ENCODE measurements around the gene STK24.
A peak's percentile ranks its signal among the peaks of the same experiment; 100 is the strongest.
"Not testable (repeated sequence)": the region's sequence is repeated elsewhere in the genome, so short reads cannot be mapped to it uniquely, and the experiment has no call there.

Gene STK24

DNA sequence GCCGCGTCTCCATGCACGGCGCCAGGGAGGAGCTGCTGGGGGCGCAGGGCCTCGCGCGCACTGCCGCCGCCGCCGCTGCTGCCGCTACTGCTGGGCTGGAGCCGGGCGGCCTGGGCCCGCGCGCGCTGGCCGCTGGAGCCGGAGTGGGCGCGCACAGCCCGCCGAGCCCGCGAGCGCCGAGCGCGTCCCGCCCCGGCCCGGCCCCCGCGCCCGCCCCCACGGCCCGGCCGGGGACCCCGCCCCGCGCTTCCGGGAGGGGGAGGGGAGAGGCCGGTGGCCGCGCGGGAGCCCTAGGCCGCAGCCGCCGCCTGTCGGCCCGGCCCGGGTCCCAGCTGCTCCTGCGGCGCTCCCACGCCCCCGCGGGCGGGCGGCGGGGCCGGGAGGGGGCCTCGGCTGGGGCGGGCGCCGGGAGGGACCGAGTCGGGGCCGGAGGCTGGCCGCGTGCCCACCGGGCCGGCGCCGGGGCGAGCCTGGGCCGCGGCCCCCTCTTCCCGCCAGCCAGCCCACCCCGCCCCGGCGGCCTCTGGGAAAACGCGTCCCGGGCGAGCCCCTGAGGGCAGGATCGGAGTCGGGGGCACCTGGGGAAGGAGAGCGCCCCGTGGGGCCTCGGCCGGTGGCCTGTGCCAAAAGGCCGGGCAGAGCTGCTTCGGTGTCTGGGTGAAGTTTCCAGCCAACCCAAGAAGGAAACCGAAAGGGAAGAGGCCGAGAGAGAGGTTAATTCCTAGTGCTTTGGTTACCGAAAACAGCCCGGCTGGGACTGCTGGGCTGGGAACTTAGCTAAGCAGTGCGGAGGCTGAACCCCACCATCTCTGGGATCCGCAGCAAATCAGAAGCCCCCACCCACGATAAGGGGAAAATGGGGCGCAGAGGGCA is at the start of gene STK24:
Gene STK24, minus strand, starts transcription at position 145 of the 873 bp plus-strand sequence. CDS start 321 bp downstream, outside the sequence.
- DNase-seq = peak; percentile 8

DNA sequence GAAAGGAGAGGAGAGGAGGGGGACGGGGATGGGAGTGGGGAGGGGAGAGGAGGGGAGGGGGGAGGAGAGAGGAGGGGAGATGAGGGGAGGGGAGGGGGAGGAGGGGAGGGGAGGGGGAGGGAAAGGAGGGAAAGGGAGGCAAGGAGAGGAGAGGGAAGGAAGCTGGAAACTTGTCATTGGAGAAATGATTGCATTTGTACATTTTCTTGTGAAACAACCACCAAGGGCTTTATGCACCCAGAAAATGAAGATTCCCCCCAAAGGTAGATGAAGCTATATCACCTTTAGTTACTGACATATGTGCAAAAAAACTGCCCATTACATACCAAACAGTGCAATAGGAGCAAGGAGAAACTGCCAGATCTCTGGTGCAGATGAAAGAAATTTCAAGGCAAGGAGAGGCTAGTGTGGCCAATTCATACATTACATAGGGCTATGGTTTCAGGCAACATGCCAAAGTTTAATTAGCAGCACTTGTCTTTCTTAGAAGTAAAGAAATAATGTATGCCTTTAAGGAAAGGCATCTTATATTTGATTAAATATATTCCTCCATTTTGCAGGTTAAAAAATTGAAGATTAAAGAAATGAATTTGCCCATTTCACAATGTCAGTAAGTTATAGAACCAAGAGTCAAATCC is 49.5 kb upstream of the STK24 start:
- DNase-seq = no peak

DNA sequence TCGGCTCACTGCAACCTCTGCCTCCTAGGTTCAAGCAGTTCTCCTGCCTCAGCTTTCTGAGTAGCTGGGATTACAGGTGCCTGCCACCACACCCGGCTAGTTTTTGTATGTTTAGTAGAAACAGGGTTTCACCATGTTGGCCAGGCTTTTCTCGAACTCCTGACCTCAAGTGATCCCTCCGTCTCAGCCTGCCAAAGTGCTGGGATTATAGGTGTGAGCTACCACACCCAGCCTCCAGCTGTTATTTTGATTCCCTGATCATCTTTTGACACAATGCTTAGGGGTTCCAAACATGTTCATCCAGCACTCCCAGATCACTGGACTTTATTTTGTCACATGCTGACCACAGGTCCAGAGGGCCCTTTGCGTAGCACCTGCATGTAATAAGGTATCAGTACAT is 47.7 kb upstream of the STK24 start:
- DNase-seq = not testable (repeated sequence)

DNA sequence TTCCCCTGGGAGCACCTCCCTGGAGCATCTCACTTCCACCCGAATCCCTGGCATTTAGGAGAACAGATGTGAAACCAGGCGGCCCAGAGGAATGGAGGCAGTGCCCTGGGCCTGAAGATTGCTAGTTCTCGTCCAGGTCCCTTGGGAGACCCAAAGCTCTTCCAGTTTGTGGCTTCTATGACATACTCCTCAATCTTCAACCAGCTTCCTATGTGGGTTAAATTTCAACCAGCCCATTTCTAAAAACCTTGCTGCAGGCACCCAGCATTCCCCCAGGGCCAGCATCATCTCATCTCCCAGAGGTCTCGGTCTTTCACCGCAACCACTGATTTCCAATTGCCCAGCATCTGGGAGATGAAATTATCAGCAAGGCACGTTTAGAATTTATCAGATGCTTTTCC is 46.0 kb upstream of the STK24 start:
- no peak for DNase-seq

DNA sequence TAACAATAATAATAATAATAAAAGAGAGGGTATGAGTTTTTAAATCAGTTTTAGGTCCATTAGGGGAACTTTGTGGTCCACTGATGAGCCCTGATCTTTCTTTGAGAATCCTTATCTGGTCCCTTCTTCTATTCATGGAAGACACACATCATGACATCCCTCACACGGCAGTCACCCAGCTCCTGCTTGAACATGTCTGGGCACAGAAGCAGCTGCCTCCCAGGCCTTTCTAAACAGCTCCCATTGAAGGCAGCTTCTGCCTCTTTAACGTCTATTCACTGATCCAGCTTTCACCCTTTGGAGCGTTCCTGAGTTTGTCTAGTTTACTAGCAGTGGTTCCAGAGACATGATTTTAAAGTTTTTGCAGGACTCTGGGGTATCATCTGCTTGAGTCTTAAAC is 42.6 kb upstream of the STK24 start:
- no peak for DNase-seq

DNA sequence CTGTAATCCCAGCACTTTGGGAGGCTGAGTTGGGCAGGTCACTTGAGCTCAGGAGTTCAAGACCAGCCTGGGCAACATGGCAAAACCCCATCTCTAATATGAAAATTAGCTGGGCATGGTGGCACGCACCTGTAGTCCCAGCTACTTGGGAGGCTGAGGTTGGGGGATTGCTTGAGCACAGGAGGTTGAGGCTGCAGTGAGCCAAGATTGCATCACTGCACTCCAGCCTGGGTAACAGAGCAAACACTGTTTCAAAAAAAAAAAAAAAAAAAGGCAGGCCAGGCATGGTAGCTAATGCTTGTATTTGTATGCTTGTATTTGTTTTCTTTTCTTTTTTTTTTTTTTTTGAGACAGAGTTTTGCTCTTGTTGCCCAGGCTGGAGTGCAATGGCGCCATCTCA is 38.7 kb upstream of the STK24 start:
- DNase-seq = not testable (repeated sequence)

DNA sequence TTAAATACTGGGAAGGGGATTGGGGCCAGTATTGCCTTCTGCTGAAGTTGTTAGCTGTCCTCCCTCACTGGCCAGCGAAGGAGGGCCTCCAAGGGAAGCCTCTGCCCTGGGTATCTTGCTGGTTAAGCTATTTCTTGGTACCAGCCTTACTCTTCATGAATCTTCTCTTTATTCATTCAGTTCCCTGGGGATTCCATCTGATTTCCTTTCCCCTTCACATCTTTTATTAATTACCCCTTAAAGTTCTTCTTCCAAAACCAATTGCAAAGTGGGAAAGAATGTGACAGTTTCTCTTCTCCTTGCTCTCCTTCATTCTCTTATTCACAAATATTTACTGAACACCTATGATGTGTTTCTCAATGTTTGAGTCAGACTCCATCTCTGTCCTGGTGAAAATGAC is 36.7 kb upstream of the STK24 start:
- DNase-seq = no peak

DNA sequence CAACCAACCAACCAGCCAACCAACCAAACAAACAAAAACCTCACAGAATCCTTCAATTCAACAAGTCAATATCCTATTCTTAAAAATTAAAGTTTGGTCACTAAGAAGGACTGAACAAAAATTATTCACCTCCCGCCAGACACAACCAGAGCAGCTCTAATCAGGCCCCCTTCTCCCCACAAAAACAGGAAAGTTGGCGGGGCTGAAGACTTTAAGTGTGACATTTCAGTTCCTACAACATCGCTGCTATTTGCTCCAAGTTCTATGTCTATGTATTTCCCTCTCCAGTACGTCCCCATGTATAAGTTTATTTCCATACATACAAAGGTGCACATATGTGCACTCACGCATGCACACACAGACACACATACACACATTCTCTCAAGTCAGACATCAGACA is 32.8 kb upstream of the STK24 start:
- no peak for DNase-seq

DNA sequence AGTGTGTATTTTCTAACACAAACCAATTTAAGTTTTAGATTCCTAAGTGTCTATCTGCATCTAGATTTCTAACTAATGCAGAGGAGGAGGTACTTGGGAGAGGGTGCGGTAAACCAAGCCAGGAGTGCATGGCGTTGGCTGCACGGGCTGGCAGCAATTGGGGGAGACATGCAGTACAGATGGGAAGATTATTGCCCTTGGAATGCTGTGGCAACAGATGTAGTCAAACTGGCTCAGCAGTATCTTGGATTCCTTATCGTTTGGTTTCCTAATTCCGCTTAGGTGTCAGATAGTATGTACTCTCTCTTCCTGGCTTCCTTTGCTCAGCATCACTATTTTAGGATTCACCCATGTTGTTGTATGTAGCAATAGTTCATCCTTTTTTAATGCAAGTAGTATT is 29.4 kb upstream of the STK24 start:
- DNase-seq = no peak

DNA sequence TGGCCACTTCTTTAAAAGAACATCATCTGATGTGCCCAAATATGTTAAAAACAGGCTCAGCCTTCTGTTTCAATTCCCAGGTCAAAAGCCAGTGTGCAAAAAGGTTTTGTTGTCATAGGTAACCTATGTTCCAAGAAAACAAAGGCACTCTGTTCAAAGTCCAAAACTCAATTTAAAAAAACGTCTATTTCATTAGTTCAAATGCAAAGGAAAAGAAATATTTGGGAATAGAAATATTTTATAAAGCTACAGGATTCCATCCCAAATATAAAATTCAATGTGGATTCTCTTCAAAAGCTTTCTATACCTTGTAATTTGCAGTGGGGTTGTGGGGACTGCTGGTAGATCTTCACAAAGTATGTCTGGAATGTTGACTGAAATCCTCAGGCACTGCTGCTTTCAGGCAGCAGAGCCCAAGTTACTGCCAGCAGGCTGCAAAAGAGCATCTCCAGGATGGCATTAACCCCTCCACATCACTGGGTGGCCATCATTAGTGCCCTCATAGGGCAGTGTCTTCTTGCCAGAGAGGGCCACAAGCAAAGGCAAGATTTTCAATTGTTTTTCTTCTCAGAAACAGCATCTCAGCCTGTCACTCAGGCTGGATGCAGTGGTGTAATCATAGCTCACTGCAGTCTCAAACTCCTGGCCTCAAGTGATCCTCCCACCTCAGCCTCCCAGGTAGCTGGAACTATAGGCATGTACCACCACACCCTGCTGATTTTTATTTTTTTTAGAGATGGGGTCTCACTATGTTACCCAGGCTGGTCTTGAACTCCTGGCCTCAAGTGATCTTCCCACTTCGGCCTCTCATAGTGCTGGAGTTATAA is 22.8 kb upstream of the STK24 start:
- no peak for DNase-seq

DNA sequence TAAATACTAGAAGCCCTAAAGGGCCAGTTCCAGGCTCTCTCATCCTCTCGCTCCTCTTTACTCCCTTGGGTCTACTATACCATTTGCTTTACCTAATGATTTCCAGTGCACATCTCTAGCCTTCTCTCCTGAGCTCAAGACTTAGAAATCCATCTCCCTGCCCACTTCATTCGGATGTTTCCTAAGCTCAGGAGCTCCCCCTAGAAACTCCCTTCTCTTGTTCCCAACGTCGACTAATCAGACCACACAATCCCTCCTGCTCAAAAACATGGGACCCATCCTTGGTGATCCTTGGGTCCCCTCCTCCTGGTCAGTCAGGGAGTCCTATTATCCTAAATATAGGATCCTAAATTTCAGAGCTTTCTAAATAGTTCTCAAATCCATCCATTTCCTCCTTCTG is 21.1 kb upstream of the STK24 start:
- DNase-seq = no peak

DNA sequence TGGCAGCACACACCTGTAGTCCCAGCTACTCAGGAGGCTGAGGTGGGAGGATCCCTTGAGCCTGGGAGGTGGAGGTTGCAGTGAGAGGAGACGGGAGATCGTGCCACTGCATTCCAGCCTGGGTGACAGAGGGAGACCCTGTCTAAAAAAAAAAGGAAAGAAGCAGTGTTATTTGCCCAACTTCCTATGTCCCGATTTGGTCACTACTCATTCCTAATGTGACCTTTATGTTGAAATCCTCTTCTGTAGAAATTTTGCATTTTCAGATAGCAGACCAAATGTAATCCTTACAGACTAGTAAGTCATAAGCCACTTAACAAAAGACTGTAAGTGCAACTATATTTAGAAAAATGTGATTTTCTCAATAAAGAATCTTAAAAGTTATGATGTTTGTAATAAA is 18.2 kb upstream of the STK24 start:
- no peak for DNase-seq

DNA sequence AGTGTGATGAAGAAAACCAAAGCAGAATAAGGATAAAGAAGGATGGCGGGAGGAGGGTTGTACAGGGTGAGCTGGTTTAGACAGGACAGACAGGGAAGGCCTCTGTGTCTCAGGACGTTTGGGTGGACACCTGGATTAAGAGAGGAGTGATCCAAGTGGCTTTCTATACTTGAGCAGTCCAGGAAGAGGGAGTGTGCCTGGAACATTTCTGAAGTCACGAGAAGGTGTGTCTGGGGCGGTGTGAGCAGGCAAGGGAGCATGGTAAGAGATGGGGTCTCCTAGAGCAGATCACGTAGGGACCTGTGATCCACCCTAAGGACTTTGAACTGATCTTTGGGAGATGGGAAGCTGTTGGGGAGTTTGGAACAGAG is 15.4 kb upstream of the STK24 start:
- no peak for DNase-seq

DNA sequence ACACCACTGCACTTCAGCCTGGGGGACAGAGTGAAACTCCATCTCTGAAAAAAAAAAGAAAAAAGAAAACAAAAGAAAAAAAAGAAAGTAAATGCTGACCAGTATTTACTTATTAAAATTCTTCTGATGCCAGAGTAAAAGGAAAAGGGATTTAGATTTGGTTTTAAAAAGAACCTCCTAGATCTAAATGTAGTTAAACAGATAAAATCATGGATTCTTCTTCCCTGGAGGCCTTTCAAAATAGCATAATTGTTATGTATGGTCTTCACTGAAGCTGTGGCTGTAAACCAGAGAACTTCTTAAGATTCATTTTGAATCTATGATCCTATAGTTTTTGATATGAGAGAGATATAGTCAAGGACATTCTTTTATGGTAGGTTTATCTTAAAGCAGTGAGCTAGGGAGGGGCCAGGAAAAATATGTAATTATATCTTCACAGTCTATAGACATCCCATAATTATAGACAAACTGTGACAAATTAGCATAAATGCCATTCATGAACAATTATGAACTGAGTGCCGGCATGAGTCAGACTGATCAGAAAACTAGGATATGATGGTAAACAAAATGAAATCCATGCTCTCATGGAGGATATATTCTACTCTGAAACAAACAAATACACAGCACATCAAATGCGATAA is 14.9 kb upstream of the STK24 start:
- DNase-seq = no peak

DNA sequence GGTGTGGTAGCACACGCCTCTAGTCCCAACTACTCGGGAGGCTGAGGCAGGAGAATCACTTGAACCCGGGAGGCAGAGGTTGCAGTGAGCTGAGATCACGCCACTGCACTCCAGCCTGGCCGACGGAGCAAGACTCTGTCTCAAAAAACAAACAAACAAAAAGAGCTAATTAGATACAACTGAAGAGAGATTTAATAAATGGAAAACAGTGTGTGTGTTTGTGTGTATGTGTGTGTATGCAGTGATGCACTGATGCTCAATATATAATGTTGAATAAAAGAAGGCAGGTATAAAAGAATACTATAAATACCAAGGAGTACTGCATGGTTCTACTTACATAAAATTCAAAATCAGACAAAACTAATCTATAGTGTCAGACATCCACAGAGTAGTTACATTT is 13.6 kb upstream of the STK24 start:
- not testable (repeated sequence) for DNase-seq

DNA sequence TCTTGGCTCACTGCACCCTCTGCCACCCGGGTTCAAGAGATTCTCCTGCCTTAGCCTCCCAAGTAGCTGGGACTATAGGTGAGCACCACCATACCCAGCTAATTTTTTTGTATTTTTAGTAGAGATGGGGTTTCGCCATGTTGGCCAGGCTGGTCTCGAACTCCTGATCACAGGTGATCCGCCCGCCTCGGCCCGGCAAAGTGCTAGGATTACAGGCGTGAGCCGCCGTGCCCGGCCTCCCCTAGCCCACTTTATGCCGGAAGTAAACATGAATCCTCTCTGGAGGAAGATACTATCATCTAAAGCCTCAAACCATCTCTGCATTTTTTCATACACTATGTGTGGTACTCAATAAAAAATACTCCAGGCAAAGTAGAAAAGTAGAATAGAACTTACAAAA is 12.6 kb upstream of the STK24 start:
- not testable (repeated sequence) for DNase-seq

DNA sequence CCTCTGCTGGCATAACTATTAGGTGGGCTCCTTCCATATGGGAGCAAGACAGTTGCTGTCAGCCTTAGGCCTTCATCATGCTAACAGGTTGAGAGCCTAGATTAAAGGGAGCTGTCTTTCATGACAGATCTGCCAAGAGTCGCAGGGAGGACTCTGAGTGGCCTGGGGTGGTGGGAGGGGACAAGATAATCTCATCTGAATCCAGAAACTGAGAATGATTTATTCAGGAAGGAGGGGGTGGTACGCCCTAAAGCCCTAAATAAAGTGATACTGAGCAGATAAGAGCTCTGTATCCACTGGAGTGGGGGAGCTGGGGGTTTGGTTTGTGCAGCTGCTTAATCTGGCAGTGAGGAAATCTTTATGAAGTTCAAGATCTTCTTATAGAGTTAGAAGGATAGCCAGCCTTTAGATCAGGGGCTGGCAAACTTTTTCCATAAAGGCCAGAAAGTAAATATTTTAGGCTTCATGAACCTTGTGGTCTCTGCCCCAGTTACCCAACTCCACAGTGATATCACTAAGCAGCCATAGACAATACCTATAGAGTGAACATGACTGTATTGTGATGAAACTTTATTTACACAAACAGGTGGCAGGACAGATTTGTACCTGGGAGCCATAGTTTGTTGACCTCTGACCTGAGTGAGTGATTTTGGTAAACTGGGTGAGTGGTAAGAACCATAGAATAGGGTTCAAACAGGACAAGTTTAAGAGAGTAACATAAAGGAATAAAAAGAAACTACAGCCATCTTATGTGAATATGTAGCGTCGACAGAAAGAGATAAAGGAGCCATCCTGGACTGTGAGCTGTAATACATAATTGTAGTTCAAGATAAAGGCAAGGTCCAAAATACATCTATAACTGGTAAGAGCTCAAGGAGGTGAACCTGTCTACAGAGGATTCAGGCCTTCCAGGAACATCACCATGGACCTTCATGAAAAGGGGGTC is 9.8 kb upstream of the STK24 start:
- DNase-seq = no peak

DNA sequence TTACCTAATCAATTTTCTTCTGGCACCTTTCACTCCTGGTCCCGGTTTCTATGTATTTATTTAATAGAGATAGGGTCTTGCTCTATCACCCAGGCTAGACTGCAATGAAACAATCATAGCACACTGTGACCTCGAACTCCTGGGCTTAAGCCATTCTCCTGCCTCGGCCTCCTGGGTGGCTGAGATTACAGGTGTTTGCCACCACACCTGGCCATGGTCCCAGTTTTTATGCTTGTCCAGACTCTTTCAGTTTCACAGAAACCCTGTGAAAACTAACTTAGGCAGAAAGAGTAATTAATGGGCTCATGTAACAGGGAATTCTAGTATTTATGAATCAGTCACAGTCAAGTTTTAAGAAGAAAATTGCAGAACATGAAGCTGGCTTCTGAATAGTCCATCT is 9.0 kb upstream of the STK24 start:
- DNase-seq = no peak

DNA sequence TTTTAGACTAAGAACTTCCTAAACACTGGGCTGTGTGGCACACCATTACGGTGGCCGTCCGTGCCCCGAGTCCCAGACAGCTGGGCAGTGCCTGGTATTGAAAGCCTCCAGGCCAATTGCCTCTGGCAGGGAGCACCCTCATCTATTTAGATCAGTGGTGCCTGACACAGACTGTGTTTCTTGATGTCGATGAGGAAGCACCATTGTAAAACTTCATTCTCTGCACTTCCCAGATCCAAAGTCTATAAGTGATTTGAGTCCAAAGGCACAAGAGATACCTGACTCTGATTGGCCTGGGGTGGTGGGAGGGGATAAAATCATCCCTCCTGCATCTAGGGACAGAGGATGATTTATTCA is 8.5 kb upstream of the STK24 start:
- DNase-seq = no peak

DNA sequence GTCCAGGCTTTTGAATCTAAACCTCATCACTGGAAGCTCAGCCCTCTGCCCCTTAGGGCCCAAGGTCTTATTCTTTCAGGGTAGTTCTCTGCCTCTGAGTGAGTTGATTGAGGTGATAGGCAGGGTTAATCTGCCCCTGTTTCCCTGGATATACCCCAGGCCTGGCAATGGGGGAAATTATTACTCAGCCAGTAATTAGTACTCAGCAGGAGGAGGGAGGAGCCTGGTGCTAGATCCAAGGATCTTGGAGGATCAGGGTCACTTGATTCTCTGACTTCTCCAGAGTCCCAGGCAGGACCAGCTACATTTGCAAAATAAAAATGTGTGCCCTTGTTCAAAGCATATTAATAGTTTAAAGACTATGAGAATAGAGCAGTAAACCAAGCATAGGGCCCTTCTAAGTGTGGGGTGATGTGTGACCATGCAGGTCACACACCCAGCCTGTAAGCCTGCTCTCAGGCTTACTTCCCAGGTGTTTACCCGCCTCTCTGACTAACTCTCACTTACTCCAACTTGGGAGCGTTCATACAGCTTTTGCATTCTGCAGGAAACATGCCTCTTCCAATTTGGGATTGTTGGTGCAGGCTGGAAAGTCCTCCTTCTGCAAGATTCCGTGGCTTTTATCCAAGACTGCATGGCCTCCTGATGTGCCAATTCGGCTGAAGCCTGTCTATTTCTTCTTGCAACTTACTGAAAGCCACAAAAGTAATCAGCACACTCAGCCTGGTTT is 7.9 kb upstream of the STK24 start:
- DNase-seq = no peak

DNA sequence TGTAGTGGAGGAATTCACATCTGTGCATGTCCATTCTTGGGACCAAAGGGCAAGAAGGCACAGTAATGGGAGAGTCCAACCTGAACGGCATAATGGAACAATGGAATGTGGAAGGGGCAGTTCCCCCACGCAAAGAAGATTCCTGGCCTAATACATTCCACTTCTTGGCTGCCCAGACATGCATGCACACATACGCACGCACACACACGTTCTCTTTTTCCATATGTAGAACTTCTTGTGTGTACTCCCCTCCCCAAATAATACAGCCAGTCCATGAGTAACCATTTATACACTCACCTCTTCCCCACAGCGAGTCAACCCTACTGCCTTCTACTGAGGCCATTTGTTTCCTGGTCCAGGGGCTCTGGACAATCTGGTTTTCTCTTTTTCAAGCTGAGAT is 6.0 kb upstream of the STK24 start:
- DNase-seq = no peak
